ENCODE measurements around the gene MAGEA8. TPM values are rescaled to one million over a fixed set of nuclear protein-coding genes. Genes with fewer than 3 reads are reported as not detected.

Gene MAGEA8
- total and polyA plus RNA-seq, 2 donors (not counting 1 experiment from before 2014, with no cell fraction given), result not detected

DNA sequence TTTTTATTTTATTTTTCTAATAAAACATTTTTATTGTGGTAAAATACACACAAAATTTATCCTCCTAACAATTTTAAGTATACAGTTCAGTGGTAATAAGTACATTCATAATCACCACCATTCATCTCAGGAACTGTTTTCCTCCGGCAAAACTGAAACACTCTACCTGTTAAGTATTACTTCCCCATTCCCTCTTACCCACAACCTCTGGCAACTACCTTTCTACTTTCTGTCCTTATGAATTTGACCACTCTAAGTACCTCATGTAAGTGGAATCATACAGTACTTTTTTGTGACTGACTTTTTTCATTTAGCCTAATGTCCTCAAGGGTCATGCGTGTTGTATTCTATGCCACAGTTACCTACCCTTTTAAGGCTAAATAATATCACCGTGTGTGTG, 27.3 kb downstream of the MAGEA8 start:
- H3K27ac Mint-ChIP-seq, result no peak overlapping the region

DNA sequence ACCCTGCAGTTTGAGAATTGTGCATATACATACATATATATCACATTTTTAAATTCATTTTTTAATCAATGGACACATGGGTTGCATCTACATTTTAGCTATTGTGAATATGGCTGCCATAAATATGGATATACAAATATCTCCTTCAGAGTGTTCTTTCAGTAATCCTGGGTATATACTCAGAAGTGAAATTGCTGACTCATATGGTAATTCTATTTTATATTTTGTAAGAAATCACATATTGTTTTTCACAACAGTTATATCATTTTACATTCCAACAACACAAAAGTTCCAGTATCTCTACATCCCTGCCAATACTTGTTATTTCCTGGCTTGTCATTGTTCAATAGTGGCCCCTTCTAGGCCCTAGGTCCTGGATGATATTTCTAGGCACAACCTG, 27.7 kb downstream of the MAGEA8 start:
- Mint-ChIP-seq H3K4me3 (no peak overlapping the region), H3K9me3 (ENCODE audit: insufficient read depth) (no peaks in the 10 kb centered on the region), H3K27ac (no peak overlapping the region), H3K27me3 (no peaks in the 10 kb centered on the region), H3K4me1 (peaks cover 5% of the 10 kb centered on the region)
- H3K9me3 ChIP-seq (ENCODE audit: control extremely low read depth in 1 of 3, control insufficient read depth in 2 of 3, insufficient read depth in 1 of 3, low read length in 2 of 3), result no peaks in the 10 kb centered on the region
- POLR2A ChIA-PET, result no interaction called here
- no peaks in the 10 kb centered on the region for H3K36me3 ChIP-seq (replicated peaks in 1 of 2; ENCODE audit: control extremely low read depth in 1 of 2, control insufficient read depth in 1 of 2, extremely low read depth in 1 of 2, insufficient read depth in 2 of 2, low read length in 1 of 2)
- no peak overlapping the region for H3K9ac ChIP-seq (ENCODE audit: low read length)
- no peak overlapping the region for H3K4me2 ChIP-seq (replicated peaks; ENCODE audit: low read depth, low read length, poor library complexity, severe bottlenecking)
- ATAC-seq (ENCODE audit: low read depth) (no peak), DNase-seq (no peak)
- no peaks in the 10 kb centered on the region for H3K79me2 ChIP-seq (ENCODE audit: control insufficient read depth, insufficient read depth, low read length)
- H3K27me3 ChIP-seq (replicated peaks in 1 of 4; ENCODE audit: control extremely low read depth in 1 of 4, control insufficient read depth in 3 of 4, insufficient read depth in 4 of 4, low read length in 3 of 4), result no peaks in the 10 kb centered on the region
- H2AFZ ChIP-seq (ENCODE audit: insufficient read depth, low read depth, low read length, poor library complexity, severe bottlenecking), result no peak overlapping the region
- TF ChIP-seq, protein P1, sequence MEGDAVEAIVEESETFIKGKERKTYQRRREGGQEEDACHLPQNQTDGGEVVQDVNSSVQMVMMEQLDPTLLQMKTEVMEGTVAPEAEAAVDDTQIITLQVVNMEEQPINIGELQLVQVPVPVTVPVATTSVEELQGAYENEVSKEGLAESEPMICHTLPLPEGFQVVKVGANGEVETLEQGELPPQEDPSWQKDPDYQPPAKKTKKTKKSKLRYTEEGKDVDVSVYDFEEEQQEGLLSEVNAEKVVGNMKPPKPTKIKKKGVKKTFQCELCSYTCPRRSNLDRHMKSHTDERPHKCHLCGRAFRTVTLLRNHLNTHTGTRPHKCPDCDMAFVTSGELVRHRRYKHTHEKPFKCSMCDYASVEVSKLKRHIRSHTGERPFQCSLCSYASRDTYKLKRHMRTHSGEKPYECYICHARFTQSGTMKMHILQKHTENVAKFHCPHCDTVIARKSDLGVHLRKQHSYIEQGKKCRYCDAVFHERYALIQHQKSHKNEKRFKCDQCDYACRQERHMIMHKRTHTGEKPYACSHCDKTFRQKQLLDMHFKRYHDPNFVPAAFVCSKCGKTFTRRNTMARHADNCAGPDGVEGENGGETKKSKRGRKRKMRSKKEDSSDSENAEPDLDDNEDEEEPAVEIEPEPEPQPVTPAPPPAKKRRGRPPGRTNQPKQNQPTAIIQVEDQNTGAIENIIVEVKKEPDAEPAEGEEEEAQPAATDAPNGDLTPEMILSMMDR (IDR thresholded peaks at IDR 0.05), result no peak
- TF ChIP-seq EZH2 (IDR thresholded peaks at IDR 0.05; ENCODE audit: borderline replicate concordance, insufficient read depth, low read depth, low read length, poor library complexity, severe bottlenecking), result no peak
- no peaks in the 10 kb centered on the region for H4K20me1 ChIP-seq (ENCODE audit: control insufficient read depth, insufficient read depth, low read length, poor library complexity, severe bottlenecking)
- no peak overlapping the region for H3K27ac ChIP-seq (ENCODE audit: low read length in 2 of 2)
- H3K4me1 ChIP-seq (ENCODE audit: control insufficient read depth in 2 of 2, insufficient read depth in 2 of 2, low read length in 2 of 2), result no peaks in the 10 kb centered on the region
- no peak overlapping the region for H3K4me3 ChIP-seq (ENCODE audit: control extremely low read depth in 1 of 5, extremely low read depth in 1 of 5, insufficient read depth in 1 of 5, low read depth in 2 of 5, low read length in 4 of 5)
- CTCF ChIA-PET, result no interaction called here
- intact Hi-C loops (cut with micrococcal nuclease), result no loop called here

More for the DNA sequence above, 27.3 kb downstream of the MAGEA8 start:
- intact Hi-C loops (cut with micrococcal nuclease), result no loop called here
- WGBS (ENCODE audit: insufficient coverage), result no CpG with 5 or more reads among the region's 3 CpGs
- Histone ChIP-seq H3K27ac (ENCODE audit: low read length in 2 of 2) (no peak overlapping the region), H3K9me3 (ENCODE audit: control extremely low read depth in 1 of 3, control insufficient read depth in 2 of 3, insufficient read depth in 1 of 3, low read length in 2 of 3) (no peaks in the 10 kb centered on the region), H3K79me2 (ENCODE audit: control insufficient read depth, insufficient read depth, low read length) (no peaks in the 10 kb centered on the region), H3K4me2 (replicated peaks; ENCODE audit: low read depth, low read length, poor library complexity, severe bottlenecking) (no peak overlapping the region), H2AFZ (ENCODE audit: insufficient read depth, low read depth, low read length, poor library complexity, severe bottlenecking) (no peak overlapping the region), H3K4me1 (ENCODE audit: control insufficient read depth in 2 of 2, insufficient read depth in 2 of 2, low read length in 2 of 2) (no peaks in the 10 kb centered on the region), H3K4me3 (ENCODE audit: control extremely low read depth in 1 of 5, extremely low read depth in 1 of 5, insufficient read depth in 1 of 5, low read depth in 2 of 5, low read length in 4 of 5) (no peak overlapping the region), H3K36me3 (replicated peaks in 1 of 2; ENCODE audit: control extremely low read depth in 1 of 2, control insufficient read depth in 1 of 2, extremely low read depth in 1 of 2, insufficient read depth in 2 of 2, low read length in 1 of 2) (no peaks in the 10 kb centered on the region), H3K9ac (ENCODE audit: low read length) (no peak overlapping the region), H3K27me3 (replicated peaks in 1 of 4; ENCODE audit: control extremely low read depth in 1 of 4, control insufficient read depth in 3 of 4, insufficient read depth in 4 of 4, low read length in 3 of 4) (no peaks in the 10 kb centered on the region), H4K20me1 (ENCODE audit: control insufficient read depth, insufficient read depth, low read length, poor library complexity, severe bottlenecking) (no peaks in the 10 kb centered on the region)
- no peak for TF ChIP-seq EZH2 (IDR thresholded peaks at IDR 0.05; ENCODE audit: borderline replicate concordance, insufficient read depth, low read depth, low read length, poor library complexity, severe bottlenecking)
- TF ChIP-seq, protein P1 (IDR thresholded peaks at IDR 0.05), result no peak
- Mint-ChIP-seq H3K9me3 (ENCODE audit: insufficient read depth) (no peaks in the 10 kb centered on the region), H3K4me3 (no peak overlapping the region), H3K27me3 (no peaks in the 10 kb centered on the region), H3K4me1 (peaks cover 5% of the 10 kb centered on the region)
- DNase-seq, result no peak
- POLR2A ChIA-PET, result no interaction called here
- CTCF ChIA-PET, result no interaction called here
- ATAC-seq (ENCODE audit: low read depth), result no peak
